Stimulated activated CD4-positive, alpha-beta T cell treated with anti-CD3 and anti-CD28 coated beads, Interleukin-4, amount 100 ng/mL, for 24 hours (primary cell): ENCODE data around the gene TOPAZ1.
"Not testable (repeated sequence)": the region's sequence is repeated elsewhere in the genome, so short reads cannot be mapped to it uniquely, and the experiment has no call there.

Source experiments
- DNase-seq: peaks from one replicate; pipeline ENCODE4 v3.0.0-alpha.2; 2020

Gene TOPAZ1

GRCh38 chr3:44337248-44337785 lies 95.6 kb downstream of the TOPAZ1 start:
- no peak for DNase-seq

- peak; percentile 99 for DNase-seq
Observed at GRCh38 chr3:44338010-44338827, 96.5 kb downstream of the TOPAZ1 start, which contains the start of gene TCAIM. TCAIM (plus strand) TSS chr3:44338766; CDS start chr3:44354783, 16,017 bp downstream.

- DNase-seq, result no peak
Observed at GRCh38 chr3:44338828-44339127, 97.1 kb downstream of the TOPAZ1 start.

- DNase-seq, result no peak
Observed at GRCh38 chr3:44339181-44340057, 97.7 kb downstream of the TOPAZ1 start.

- DNase-seq, result no peak
Observed at GRCh38 chr3:44340058-44340395, 98.3 kb downstream of the TOPAZ1 start.

GRCh38 chr3:44342176-44342790 lies 100.6 kb downstream of the TOPAZ1 start:
- no peak for DNase-seq

- no peak for DNase-seq
Observed at GRCh38 chr3:44343421-44343820, 101.7 kb downstream of the TOPAZ1 start.

- not testable (repeated sequence) for DNase-seq
Observed at GRCh38 chr3:44346590-44346989, 104.9 kb downstream of the TOPAZ1 start.

- DNase-seq, result no peak
Observed at GRCh38 chr3:44348993-44349392, 107.3 kb downstream of the TOPAZ1 start.

- no peak for DNase-seq
Observed at GRCh38 chr3:44353355-44353924, 111.8 kb downstream of the TOPAZ1 start.

- no peak for DNase-seq
Observed at GRCh38 chr3:44355362-44356033, 113.8 kb downstream of the TOPAZ1 start.

- DNase-seq, result no peak
Observed at GRCh38 chr3:44359146-44359751, 117.6 kb downstream of the TOPAZ1 start.

- DNase-seq, result no peak
Observed at GRCh38 chr3:44363591-44363990, 121.9 kb downstream of the TOPAZ1 start.

- no peak for DNase-seq
Observed at GRCh38 chr3:44365952-44366351, 124.3 kb downstream of the TOPAZ1 start.

GRCh38 chr3:44375450-44375849 lies 133.8 kb downstream of the TOPAZ1 start:
- DNase-seq, result no peak
